ENCODE results near the gene ADCY9. TPM values are rescaled to one million over a fixed set of nuclear protein-coding genes. Genes with fewer than 3 reads are reported as not detected.

ADCY9 gene
- total RNA-seq, 2 donors from 2014 or later: 31.5 to 42.2 TPM

- no peaks in the 10 kb centered on the region for H3K27me3 ChIP-seq
These were observed 203.3 kb downstream of the ADCY9 start for GRCh38 chr16:3912897-3913296.

More at GRCh38 chr16:3912897-3913296, 203.3 kb downstream of the ADCY9 start:
- no peaks in the 10 kb centered on the region for H3K9me3 ChIP-seq
- no peak overlapping the region for H3K4me3 ChIP-seq
- no peak overlapping the region for H3K27ac ChIP-seq
- TF ChIP-seq, protein P1, sequence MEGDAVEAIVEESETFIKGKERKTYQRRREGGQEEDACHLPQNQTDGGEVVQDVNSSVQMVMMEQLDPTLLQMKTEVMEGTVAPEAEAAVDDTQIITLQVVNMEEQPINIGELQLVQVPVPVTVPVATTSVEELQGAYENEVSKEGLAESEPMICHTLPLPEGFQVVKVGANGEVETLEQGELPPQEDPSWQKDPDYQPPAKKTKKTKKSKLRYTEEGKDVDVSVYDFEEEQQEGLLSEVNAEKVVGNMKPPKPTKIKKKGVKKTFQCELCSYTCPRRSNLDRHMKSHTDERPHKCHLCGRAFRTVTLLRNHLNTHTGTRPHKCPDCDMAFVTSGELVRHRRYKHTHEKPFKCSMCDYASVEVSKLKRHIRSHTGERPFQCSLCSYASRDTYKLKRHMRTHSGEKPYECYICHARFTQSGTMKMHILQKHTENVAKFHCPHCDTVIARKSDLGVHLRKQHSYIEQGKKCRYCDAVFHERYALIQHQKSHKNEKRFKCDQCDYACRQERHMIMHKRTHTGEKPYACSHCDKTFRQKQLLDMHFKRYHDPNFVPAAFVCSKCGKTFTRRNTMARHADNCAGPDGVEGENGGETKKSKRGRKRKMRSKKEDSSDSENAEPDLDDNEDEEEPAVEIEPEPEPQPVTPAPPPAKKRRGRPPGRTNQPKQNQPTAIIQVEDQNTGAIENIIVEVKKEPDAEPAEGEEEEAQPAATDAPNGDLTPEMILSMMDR (IDR thresholded peaks at IDR 0.05): no peak
- H3K36me3 ChIP-seq: no peaks in the 10 kb centered on the region
- DNase-seq (ENCODE audit: low spot score): no peak
- no peaks in the 10 kb centered on the region for H3K4me1 ChIP-seq

Other genes with a start within 250 kb of the ADCY9 start
- 10 to 100 TPM; 38.3 to 54.3 TPM for gene CREBBP, start 235.7 kb downstream of the ADCY9 start, total RNA-seq
- 100 to 1,000 TPM; 295 to 466 TPM for gene SRL, start 125.6 kb upstream of the ADCY9 start, total RNA-seq
- gene TFAP4, start 156.6 kb upstream of the ADCY9 start, total RNA-seq: 1 to 10 TPM; 2.0 to 2.9 TPM
- 10 to 100 TPM; 10.3 to 16.0 TPM for gene GLIS2, start 199.6 kb upstream of the ADCY9 start, total RNA-seq
- 10 to 100 TPM; 54.6 to 85.7 TPM for gene PAM16, start 234.9 kb upstream of the ADCY9 start, total RNA-seq

Measured in right atrium auricular region (tissue), 2 donors.